ENCODE measurements around the gene KCNJ8. TPM values are rescaled to one million over a fixed set of nuclear protein-coding genes. Genes with fewer than 3 reads are reported as not detected.

The KCNJ8 gene
- total RNA-seq, 1 experiment from 2014 or later = 0.22 TPM

GRCh38 chr12:21773263-21773741 is 1.2 kb downstream of the KCNJ8 start:
- Histone ChIP-seq H3K4me2 (ENCODE audit: insufficient read depth, insufficient read length, low read length) (peak overlapping the region; percentile 25), H3K9me3 (ENCODE audit: control insufficient read depth, low read depth, low read length) (no peaks in the 10 kb centered on the region), H2AK5ac (ENCODE audit: insufficient read length, low read length) (no peak overlapping the region), H4K91ac (ENCODE audit: insufficient read length, low read depth, low read length) (no peak overlapping the region), H2BK20ac (ENCODE audit: low read depth, low read length, poor library complexity, severe bottlenecking) (no peak overlapping the region), H3K56ac (ENCODE audit: insufficient read length, low read depth, low read length) (no peak overlapping the region), H3K23ac (ENCODE audit: insufficient read length, low read depth, low read length) (no peak overlapping the region), H3K79me1 (ENCODE audit: insufficient read depth, low read depth, low read length, poor library complexity, severe bottlenecking) (no peaks in the 10 kb centered on the region), H3T11ph (ENCODE audit: low read length) (no peak overlapping the region), H4K8ac (replicated peaks; ENCODE audit: insufficient read length, low read depth, low read length) (no peak overlapping the region), H2BK120ac (ENCODE audit: low read depth, low read length, poor library complexity, severe bottlenecking) (no peak overlapping the region), H2BK5ac (ENCODE audit: insufficient read length, low read length) (no peak overlapping the region), H4K20me1 (ENCODE audit: control insufficient read depth, insufficient read depth, insufficient read length) (no peaks in the 10 kb centered on the region), H3K4me1 (ENCODE audit: insufficient read depth, low read length) (no peaks in the 10 kb centered on the region), H4K5ac (ENCODE audit: insufficient read length, low read depth, low read length) (no peak overlapping the region), H3K27me3 (ENCODE audit: insufficient read depth, low read length) (peaks cover 5% of the 10 kb centered on the region; the same call in 1 of the 2 replicates), H3K4ac (ENCODE audit: low read depth, low read length) (no peak overlapping the region), H3K27ac (ENCODE audit: insufficient read length, low read depth, low read length) (no peak overlapping the region), H3K18ac (ENCODE audit: insufficient read length, low read depth, low read length) (no peak overlapping the region), H3K79me2 (ENCODE audit: insufficient read depth, low read length) (no peaks in the 10 kb centered on the region), H3K9ac (ENCODE audit: extremely low read depth, insufficient read length, low read length) (no peak overlapping the region), H3K14ac (ENCODE audit: insufficient read depth, low read length) (no peak overlapping the region), H2BK15ac (ENCODE audit: low read depth, low read length) (no peak overlapping the region), H3K23me2 (ENCODE audit: insufficient read length, low read depth, low read length, poor library complexity, severe bottlenecking) (peaks cover 6% of the 10 kb centered on the region), H2BK12ac (ENCODE audit: insufficient read length, low read depth, low read length) (no peak overlapping the region), H2AFZ (ENCODE audit: low read length) (no peak overlapping the region)
- WGBS (ENCODE audit: extremely low coverage, insufficient read length, low lambda C conversion rate) = no CpG with 5 or more reads among the region's 23 CpGs
- H3K4me1 Mint-ChIP-seq = peaks cover 13 to 16% of the 10 kb centered on the region in 2 experiments
- no peak overlapping the region for H3K27ac Mint-ChIP-seq
- H3K9me3 Mint-ChIP-seq = no peaks in the 10 kb centered on the region
- peak overlapping the region; percentile 7 to 54; a peak in 3 of 5 replicates for H3K4me3 Mint-ChIP-seq
- peaks cover 72% of the 10 kb centered on the region for H3K27me3 Mint-ChIP-seq (ENCODE audit: low read depth)
- no peaks in the 10 kb centered on the region for H3K36me3 Mint-ChIP-seq (ENCODE audit: insufficient read depth in 1 of 3, low read depth in 3 of 3)
- peak; percentile 93 for DNase-seq
- peak; percentile 67 for TF ChIP-seq CTCF (conservative IDR thresholded peaks at IDR 0.05)
